HG03097 (cell line): ENCODE results near the gene NR2F2.

Source experiments
- ATAC-seq: cut with Tn5 transposase; IDR thresholded peaks from one replicate; pipeline ENCODE4 v1.9.1; 2021; ENCODE audit not compliant: unreplicated experiment, low FRiP score

NR2F2 gene

GRCh38 chr15:96316953-96317629, 13.4 kb upstream of the NR2F2 start:
- no peak for ATAC-seq

GRCh38 chr15:96320107-96320506, 10.4 kb upstream of the NR2F2 start:
- no peak for ATAC-seq

DNA sequence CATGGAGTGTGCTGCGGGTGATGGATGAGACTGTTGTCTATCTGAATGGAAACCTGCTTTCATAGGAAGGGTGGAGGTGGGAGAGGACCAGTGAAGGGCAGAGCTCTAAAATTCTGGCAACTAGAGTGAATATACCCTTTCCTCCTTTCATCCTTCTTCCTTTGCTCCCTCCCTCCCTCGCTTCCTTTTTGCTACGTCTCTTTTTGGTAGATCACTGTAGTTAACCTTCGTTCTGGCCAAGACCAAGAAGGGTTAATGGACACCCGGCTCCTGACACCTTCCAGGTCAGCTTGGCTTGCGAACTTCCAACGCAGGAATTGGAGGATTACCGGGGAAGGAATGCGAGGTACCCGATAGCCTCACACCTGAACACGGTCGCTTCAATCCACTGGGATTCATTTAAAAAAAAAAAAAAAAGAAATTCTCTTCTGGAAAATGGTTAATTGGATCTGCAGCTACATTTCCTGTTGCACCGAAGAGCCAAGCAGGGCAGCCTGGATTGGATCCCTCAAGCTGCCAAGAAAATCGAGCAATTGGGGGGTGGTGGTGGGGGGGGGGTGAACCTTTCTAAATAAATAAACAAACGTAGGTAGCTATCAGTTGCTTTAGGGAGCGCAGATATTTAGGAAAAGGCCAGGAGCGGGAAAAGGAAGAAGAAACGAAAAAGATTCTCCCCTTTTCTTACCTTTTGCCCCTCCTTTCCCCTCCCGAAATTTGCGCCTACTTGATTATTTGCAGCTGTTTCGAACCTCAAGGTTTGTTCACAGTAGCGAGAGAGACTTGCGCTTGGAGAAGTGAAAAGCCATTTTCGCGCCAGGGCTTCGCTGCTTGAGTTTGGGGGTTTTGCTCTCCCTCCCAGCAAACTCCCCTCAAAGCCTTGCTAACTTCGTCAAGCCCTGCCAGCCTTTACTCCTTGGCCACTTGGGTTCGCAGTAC, 9.5 kb upstream of the NR2F2 start:
- ATAC-seq: no peak

DNA sequence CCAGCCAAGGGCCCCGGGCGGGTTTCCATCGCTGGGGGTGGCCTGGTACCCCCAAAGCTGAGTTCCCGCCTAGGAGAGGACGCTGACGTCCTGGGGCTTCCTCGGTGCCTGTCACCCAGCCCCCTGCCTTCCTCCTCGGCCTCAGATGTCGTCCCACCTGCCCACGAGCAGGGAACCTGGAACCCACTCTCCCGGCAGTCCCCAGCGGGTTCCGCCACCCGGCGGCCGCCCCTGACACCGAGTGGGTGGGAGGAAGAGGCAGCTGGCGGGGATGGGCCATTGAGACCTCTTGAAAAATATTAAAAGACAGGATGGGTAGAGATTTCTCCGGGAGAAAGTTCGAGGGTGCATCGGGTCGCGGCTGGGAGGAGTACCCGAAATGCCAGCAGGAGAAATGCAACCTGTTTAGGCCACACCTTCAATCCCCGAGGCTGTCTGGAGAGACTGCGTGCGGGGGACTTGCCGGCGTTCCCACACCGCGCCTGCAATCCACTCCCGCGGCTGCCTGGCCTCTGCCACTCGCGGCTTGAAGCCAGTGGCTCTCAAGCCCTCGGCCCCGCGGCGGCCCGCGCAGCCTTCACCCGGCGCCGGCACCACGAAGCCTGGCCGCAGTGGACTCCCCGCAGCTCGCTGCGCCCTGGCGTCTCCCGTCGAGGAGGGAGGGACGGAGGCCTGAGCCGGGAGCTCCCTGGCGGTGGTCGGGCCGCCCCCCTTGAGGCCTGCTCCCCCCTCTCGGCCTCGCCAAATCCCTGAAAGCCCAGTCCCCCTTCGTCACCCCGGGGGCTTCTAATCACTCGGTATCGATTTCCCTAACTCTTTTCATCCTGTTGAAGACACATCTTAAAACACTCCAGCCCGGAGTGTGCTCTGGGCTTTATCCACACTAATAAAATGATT, 8.6 kb upstream of the NR2F2 start:
- no peak for ATAC-seq

DNA sequence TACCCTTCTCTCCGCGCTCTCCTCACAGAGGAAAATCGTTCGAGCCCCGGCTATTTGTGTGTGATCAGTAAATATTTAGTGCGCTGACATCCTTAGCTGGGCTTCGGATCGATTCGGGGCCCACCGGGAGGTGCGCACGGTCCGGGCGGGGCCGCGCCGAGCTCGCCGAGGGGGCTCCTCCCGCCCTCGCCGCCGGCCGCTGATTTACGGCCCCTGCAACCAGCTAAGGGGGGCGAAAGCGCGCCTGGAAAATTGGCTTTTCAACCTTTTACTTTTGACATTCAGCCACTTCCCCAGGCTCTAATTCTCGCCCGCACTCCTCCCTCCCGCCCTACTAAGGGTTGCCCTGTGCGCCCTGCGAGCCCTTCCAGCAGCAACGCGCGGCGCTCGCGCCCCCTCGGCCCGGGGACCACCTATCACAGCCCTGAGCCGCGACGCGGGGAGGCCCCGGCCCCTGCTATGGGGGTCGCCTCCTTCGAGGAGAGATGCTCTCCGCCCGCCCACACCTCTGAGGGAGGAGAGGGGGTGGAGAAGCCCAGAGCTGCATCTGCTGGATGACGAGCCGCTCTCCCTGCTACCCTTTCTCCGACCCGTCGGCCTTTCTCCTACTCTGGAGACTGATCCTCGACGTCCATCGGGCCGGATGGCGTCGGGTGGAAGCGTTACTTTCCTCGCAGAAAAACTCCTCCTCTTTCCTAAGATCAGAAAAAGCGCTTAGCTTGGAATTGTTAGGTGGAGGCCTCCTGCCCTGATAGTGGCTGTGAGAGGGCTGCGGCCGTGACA, 7.8 kb upstream of the NR2F2 start:
- no peak for ATAC-seq

DNA sequence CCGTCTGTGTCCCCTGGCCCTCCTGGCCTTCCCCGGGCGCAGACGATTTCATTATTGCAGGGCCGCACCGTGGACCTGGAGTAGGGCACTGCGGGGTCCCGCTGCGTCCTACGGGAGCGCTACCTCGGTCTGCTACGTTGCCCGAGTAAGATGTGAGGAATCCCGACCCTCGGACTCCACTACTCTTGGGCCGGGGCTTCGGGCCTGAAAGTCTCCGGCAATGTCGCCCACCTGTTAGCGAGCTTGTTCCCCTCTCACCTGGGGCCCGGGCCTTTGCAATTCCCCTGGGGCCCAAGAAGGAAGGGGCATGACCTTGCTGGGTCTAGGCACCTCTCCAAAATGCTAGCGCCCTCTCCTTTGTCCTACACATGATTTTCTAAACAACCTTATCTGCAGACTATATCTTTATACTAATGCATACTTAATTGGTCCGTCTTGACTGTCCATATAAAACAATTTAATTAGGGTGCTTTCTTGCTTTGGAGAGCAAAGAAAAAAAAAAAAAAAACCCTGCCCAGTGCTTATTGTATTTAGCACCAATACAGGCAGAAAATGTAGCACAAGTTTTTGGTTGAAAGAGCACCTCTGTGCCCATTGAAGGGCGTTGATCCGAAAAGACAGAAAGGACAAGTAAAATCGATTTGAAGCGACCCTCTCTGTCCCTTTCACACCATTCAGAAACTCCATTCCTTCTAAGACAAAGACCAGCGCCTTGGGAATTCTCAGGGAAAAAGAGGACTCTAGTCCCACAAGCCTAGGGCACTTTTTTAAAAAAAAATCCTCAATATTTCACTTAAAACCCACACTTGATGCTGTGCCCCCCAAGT, 7.0 kb upstream of the NR2F2 start:
- ATAC-seq: no peak

DNA sequence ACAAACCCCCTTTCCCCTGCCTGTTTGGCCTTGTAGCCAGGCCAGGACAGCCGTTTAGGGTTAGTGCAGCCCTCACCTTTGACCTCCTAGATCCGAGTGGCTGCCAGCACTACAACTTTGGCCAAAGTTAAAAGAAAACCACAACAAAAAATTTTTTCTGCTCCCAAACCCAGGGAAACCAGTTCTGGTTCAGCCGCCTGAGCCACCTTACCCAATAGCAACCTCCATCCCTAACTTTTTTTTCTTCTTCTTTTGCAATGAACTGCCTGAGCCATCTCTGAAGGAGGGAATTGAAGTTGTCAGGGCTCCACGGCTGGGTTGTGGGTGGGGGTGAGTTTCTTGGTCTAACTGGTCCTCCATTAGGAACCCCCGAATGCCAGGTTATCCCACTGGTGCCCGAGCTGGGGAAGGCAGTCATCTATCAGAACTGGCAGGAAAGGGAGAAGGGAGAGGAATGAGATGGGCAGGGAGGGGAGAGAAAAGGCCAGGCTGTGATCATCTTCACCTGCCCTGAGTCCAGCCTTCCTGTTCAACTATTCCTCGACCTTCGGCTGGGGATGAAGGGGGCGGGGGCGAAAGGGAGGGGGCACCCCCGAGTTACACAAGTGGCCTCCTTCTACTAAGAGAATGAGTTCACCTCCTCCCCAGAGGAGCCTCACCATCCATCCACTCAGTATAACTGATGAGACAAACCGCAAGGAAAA, 6.2 kb upstream of the NR2F2 start:
- ATAC-seq: no peak

DNA sequence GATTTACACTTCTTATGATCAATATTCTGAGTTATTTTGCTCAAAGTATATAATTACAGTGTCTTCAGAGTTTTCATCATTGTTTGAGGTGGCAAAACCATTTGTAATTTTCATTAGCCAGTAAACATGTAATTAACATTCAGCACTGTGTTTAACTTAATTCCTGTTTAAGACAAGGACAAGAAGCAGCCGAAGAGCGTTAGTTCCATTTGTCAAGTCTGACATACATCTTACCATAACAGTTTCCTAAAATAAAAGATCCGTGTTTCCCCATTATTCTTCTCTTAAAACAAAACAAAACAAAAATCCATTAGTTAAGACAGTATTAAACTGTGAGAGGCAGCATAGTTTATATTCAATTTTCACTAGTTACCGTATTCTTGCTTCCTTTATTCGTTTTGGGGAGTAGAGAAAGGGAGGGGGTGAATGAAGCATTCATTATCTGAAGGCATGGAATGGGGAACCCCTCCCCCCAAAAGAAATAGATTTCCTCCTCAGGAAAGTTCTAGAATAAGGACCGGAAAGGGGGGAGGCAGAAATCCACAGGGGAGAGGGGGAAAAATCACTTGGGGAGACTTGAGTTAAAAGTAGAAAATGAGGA, 5.5 kb upstream of the NR2F2 start:
- no peak for ATAC-seq

GRCh38 chr15:96325541-96326327, 4.8 kb upstream of the NR2F2 start:
- no peak for ATAC-seq

DNA sequence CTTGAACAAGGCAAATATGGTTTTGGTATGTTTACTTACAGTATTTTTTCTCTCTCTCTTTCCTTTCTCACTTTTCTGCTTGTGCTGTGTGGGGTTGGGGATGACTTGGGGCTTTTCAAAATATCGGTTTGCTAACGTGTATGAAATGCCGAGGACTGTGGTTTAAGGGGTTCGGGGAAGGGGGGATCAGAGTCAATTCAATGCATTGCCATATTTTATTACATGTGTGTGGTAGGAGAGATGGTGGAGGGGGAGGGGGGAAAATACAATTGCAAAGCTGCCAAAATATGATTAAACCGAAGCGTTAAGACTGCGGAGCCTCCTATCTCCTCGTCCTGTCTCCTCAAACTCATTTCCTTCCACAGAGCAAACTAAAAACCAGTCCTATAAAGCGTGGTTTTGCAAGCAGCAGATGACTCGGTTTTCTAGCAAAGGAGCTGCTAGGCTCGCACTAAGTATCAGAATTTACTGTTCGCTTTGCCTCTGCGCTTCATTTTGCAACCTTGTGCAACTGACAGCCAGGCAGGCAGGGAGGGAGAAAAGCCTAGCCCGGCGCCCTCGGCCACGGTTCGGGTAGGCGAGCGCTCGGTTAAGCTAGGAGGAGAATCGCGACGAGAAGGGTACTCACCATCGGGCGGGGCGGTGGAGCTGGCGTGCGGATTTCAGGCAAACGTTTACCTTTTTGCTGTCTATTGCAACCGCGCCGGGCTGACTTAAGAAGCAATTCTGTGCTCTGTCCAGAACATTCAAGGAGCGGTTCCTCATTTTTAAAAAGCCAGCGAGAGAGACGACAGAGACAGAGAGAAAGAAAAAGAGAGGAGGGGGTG, 4.0 kb upstream of the NR2F2 start:
- no peak for ATAC-seq

DNA sequence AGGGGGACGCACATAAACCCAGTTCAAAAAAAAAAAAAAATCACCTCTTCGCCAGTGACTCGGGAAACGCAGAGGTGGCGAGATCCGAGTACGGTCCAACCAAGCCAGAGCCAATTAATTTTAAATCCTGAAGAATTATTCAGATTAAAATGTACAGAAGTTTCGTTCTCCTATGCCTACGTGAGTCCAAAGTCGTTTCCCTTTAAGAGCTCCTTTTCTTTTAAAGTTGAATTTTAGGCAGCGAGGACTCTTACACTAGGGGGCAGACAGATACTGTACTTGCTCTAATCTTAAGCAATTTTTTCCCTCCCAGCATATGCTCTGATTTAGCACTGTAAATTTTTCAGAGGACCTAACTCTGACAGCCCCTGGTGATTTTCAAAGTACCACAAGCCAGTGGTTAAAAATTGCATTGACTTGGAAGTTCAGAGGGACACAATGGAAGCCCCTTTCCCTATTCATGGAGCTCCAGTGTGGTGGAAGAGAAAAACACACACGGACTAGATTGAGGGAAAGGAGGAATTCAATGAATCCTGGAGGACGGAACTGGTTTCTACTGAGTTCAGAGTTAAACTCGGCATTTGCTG, 3.3 kb upstream of the NR2F2 start:
- no peak for ATAC-seq

GRCh38 chr15:96328181-96328876, 2.2 kb upstream of the NR2F2 start:
- ATAC-seq: no peak

DNA sequence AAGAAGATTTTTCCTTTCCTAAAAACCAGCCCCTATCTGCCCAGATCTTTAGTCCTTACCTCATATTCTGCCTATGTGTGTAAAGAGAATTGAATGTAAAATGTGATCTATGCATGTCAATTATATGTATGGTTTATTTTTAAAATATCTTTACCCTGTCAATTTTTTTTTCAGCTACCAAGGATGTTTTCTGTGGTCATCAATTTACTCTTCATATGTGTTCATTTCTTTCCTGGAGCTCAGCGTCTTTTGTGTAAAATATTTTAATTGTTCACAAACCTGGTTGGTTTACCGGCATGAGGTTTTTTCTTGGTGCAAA, 1.7 kb upstream of the NR2F2 start:
- no peak for ATAC-seq

GRCh38 chr15:96329403-96329981, 1.0 kb upstream of the NR2F2 start:
- no peak for ATAC-seq

- ATAC-seq: no peak
Measured at GRCh38 chr15:96330064-96330449, 443 bp upstream of the NR2F2 start.
